HCT116 (cell line): Measurements from ENCODE around the gene MOV10L1. TPM values are rescaled to one million over a fixed set of nuclear protein-coding genes. Genes with fewer than 3 reads are reported as not detected.

Source experiments
- ATAC-seq: fragments of 200-7000 bp; cut with Tn5 transposase; 2 replicates; pipeline ENCODE4 v1.9.1; 2020; ENCODE audit warnings: mild to moderate bottlenecking, moderate library complexity
- BruUV-seq: library from RNA; stranded (reverse); fragments of 400-500 nt; replicated peaks from 2 replicates; lab custom pipeline; 2021; lab: Mats Ljungman, UMichigan
- CTCF ChIA-PET: fragments of 300-600 bp; sonication (Branson Sonifier 250); formaldehyde crosslinking; loops from one replicate; lab custom pipeline; 2021; ENCODE audit warnings: antibody characterized with exemption; lab: Charles Lee
- POLR2A ChIA-PET: fragments of 300-600, 350-600 bp; sonication (Branson Sonifier 250); formaldehyde crosslinking; loops from one replicate; lab custom pipeline; 2021; ENCODE audit warnings: antibody characterized with exemption; lab: Charles Lee
- RAD21 ChIA-PET, 2 experiments: fragments of 300-600 bp; sonication (Branson Sonifier 250); formaldehyde crosslinking; loops; one replicate each; lab custom pipeline; 2023; ENCODE audit warnings: low total read pairs in 2 of 2; ENCODE audit not compliant: uncharacterized antibody in 2 of 2, unreplicated experiment in 2 of 2, low non-redundant PET in 1 of 2; lab: Charles Lee
- DNase-seq: peaks from one replicate; pipeline ENCODE4 v3.0.0-alpha.2; 2010; ENCODE audit warnings: low read depth, low spot score
- H2AFZ ChIP-seq: fragments of 200-600 bp; shearing (Covaris generic), sonication (generic); 2 replicates; pipeline ENCODE4 v1.6.1; 2017; ENCODE audit warnings: low read depth, mixed run types, mixed read lengths, antibody characterized with exemption, low read length; ENCODE audit not compliant: poor library complexity, severe bottlenecking
- H3K27ac ChIP-seq: 2 replicates; pipeline ENCODE4 v1.5.1; 2012; ENCODE audit warnings: low read depth, low read length
- H3K27me3 ChIP-seq: fragments of 200-600 bp; sonication (generic); 2 replicates; pipeline ENCODE4 v1.6.1; 2016; ENCODE audit warnings: mixed run types, low read length, mixed read lengths; ENCODE audit not compliant: insufficient read depth
- H3K36me3 ChIP-seq, 2 experiments: fragments of 200-500 bp in 1 of 2; fragments of 200-600 bp in 1 of 2; sonication (Bioruptor generic) in 1 of 2; sonication (generic) in 1 of 2; 2 replicates each; pipeline versions ENCODE4 v1.5.1 to v1.6.1; 2014 to 2016; ENCODE audit warnings: low read length in 2 of 2, inconsistent platforms in 1 of 2, mixed read lengths in 1 of 2, mixed run types in 1 of 2; ENCODE audit not compliant: insufficient read depth in 2 of 2, control insufficient read depth in 1 of 2
- H3K4me1 ChIP-seq, 2 experiments: fragments of 200-600 bp in 1 of 2; sonication (generic) in 1 of 2; 2 replicates each; pipeline versions ENCODE4 v1.5.1 to v1.6.1; 2012 to 2017; ENCODE audit warnings: low read length in 2 of 2, inconsistent platforms in 1 of 2, mild to moderate bottlenecking in 1 of 2, mixed read lengths in 1 of 2, mixed run types in 1 of 2, moderate library complexity in 1 of 2; ENCODE audit not compliant: insufficient read depth in 2 of 2, control insufficient read depth in 1 of 2
- H3K4me2 ChIP-seq: fragments of 200-600 bp; sonication (generic); 2 replicates; pipeline ENCODE4 v1.6.1; 2017; ENCODE audit warnings: mixed run types, low read length, mixed read lengths
- H3K4me3 ChIP-seq, 2 experiments: fragments of 200-600 bp in 1 of 2; sonication (generic) in 1 of 2; replicated peaks in 1 of 2; 2 replicates each; pipeline ENCODE4 v1.5.1; 2011 to 2016; ENCODE audit warnings: low read length in 2 of 2, control low read depth in 1 of 2, low read depth in 1 of 2, mild to moderate bottlenecking in 1 of 2, mixed read lengths in 1 of 2, mixed run types in 1 of 2
- H3K79me2 ChIP-seq: fragments of 200-600 bp; sonication (generic); 2 replicates; pipeline ENCODE4 v1.6.1; 2017; ENCODE audit warnings: mild to moderate bottlenecking, mixed run types, low read length, moderate library complexity, mixed read lengths; ENCODE audit not compliant: insufficient read depth
- H3K9ac ChIP-seq: fragments of 200-600 bp; sonication (generic); 2 replicates; pipeline ENCODE4 v1.6.1; 2016; ENCODE audit warnings: low read length, mixed read lengths
- H3K9me2 ChIP-seq: fragments of 200-600 bp; sonication (generic), shearing (Covaris generic); 2 replicates; pipeline ENCODE4 v1.6.1; 2017; ENCODE audit warnings: mixed run types, mild to moderate bottlenecking, moderate library complexity; ENCODE audit not compliant: insufficient read depth
- H3K9me3 ChIP-seq, 2 experiments: fragments of 200-500 bp in 1 of 2; fragments of 200-600 bp in 1 of 2; sonication (Bioruptor generic) in 1 of 2; sonication (generic) in 1 of 2; 2 replicates each; pipeline ENCODE4 v1.6.1; 2014 to 2017; ENCODE audit warnings: low read length in 2 of 2, mixed read lengths in 2 of 2, inconsistent platforms in 1 of 2, low read depth in 1 of 2, mild to moderate bottlenecking in 1 of 2, mixed run types in 1 of 2, moderate library complexity in 1 of 2; ENCODE audit not compliant: control insufficient read depth in 1 of 2, insufficient read depth in 1 of 2
- H4K20me1 ChIP-seq: fragments of 200-600 bp; sonication (generic), shearing (Covaris generic); 2 replicates; pipeline ENCODE4 v1.6.1; 2017; ENCODE audit warnings: mixed run types, mild to moderate bottlenecking, moderate library complexity; ENCODE audit not compliant: insufficient read depth
- ATF3 ChIP-seq: IDR thresholded peaks from 2 replicates; pipeline ENCODE4 v1.6.1; 2012
- CBX3 ChIP-seq: IDR thresholded peaks from 2 replicates; pipeline ENCODE4 v1.6.1; 2012; ENCODE audit warnings: low read depth
- CEBPB ChIP-seq: IDR thresholded peaks from 2 replicates; pipeline ENCODE4 v1.6.1; 2012; ENCODE audit warnings: low read depth
- EGR1 ChIP-seq: IDR thresholded peaks from 2 replicates; pipeline ENCODE4 v1.6.1; 2012; ENCODE audit warnings: low read depth
- ELF1 ChIP-seq: IDR thresholded peaks from 2 replicates; pipeline ENCODE4 v1.6.1; 2012; ENCODE audit warnings: low read depth, borderline replicate concordance
- FOSL1 ChIP-seq: IDR thresholded peaks from 2 replicates; pipeline ENCODE4 v1.6.1; 2012; ENCODE audit warnings: low read depth
- JUND ChIP-seq: IDR thresholded peaks from 2 replicates; pipeline ENCODE4 v1.6.1; 2012
- RAD21 ChIP-seq: IDR thresholded peaks from 2 replicates; pipeline ENCODE4 v1.6.1; 2012; ENCODE audit warnings: low read depth, mild to moderate bottlenecking
- SP1 ChIP-seq: IDR thresholded peaks from 2 replicates; pipeline ENCODE4 v1.6.1; 2012; ENCODE audit warnings: low read depth
- SRF ChIP-seq: IDR thresholded peaks from 2 replicates; pipeline ENCODE4 v1.6.1; 2012; ENCODE audit warnings: low read depth
- intact Hi-C: fragments of 100-400 bp; cut with micrococcal nuclease; formaldehyde crosslinking; loops from 2 replicates; pipeline ENCODE4 v1.10.0; 2022
- total RNA-seq: library from RNA; stranded (reverse); gene quantifications from one replicate; pipeline ENCODE4 v1.2.1, GENCODE V29; 2021; ENCODE audit not compliant: unreplicated experiment
- TF ChIP-seq, protein P1 (sequence below): IDR thresholded peaks from 2 replicates; pipeline ENCODE4 v1.6.1; 2011; ENCODE audit warnings: mild to moderate bottlenecking, low read length, moderate library complexity; ENCODE audit not compliant: insufficient replicate concordance; ENCODE audit errors: extremely low read depth

The MOV10L1 gene
- total RNA-seq, 1 experiment from 2014 or later: not detected

GRCh38 chr22:50175191-50175461, 85.3 kb downstream of the MOV10L1 start:
- TF ChIP-seq, protein P1, sequence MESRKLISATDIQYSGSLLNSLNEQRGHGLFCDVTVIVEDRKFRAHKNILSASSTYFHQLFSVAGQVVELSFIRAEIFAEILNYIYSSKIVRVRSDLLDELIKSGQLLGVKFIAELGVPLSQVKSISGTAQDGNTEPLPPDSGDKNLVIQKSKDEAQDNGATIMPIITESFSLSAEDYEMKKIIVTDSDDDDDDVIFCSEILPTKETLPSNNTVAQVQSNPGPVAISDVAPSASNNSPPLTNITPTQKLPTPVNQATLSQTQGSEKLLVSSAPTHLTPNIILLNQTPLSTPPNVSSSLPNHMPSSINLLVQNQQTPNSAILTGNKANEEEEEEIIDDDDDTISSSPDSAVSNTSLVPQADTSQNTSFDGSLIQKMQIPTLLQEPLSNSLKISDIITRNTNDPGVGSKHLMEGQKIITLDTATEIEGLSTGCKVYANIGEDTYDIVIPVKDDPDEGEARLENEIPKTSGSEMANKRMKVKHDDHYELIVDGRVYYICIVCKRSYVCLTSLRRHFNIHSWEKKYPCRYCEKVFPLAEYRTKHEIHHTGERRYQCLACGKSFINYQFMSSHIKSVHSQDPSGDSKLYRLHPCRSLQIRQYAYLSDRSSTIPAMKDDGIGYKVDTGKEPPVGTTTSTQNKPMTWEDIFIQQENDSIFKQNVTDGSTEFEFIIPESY: no peak
- TF ChIP-seq JUND (no peak), ELF1 (no peak), EGR1 (no peak), SP1 (no peak), SRF (no peak), FOSL1 (no peak), CBX3 (no peak), RAD21 (no peak), CEBPB (no peak), ATF3 (no peak)
- no peaks in the 10 kb centered on the region for H3K9me2 ChIP-seq
- H3K9me3 ChIP-seq: no peaks in the 10 kb centered on the region
- no peaks in the 10 kb centered on the region for H3K36me3 ChIP-seq
- no peak overlapping the region for H3K4me2 ChIP-seq
- DNase-seq (no peak), ATAC-seq (no peak)
- intact Hi-C loops: no loop called here
- no peak overlapping the region for H2AFZ ChIP-seq
- ChIA-PET RAD21 (no interaction called here), POLR2A (no interaction called here), CTCF (no interaction called here)
- H3K9ac ChIP-seq: no peak overlapping the region
- H3K4me1 ChIP-seq: no peaks in the 10 kb centered on the region
- no peak overlapping the region for H3K4me3 ChIP-seq
- H4K20me1 ChIP-seq: no peaks in the 10 kb centered on the region
- H3K27ac ChIP-seq: no peak overlapping the region
- H3K27me3 ChIP-seq: no peaks in the 10 kb centered on the region
- no peaks in the 10 kb centered on the region for H3K79me2 ChIP-seq
- no TSS peak for BruUV-seq
